Coronary artery (tissue), 2 donors: ENCODE measurements around the gene SOX10.

ENCODE experiments used
- DNase-seq: peaks from one replicate; pipeline ENCODE4 v3.0.0-alpha.2; 2017; ENCODE audit warnings: low spot score
- H3K27ac ChIP-seq, 2 donors: fragments of 200-600 bp; sonication (generic); one replicate each; pipeline ENCODE4 v1.5.1; 2016 to 2019
- H3K4me3 ChIP-seq: fragments of 200-600 bp; sonication (generic); 2 replicates; pipeline ENCODE4 v1.5.1; 2016; ENCODE audit warnings: mild to moderate bottlenecking, moderate library complexity
- TF ChIP-seq, protein P1 (sequence below): fragments of 200-600 bp; sonication (generic); IDR thresholded peaks from one replicate; pipeline ENCODE4 v1.5.1; 2019; ENCODE audit warnings: antibody characterized with exemption

Gene SOX10

DNA sequence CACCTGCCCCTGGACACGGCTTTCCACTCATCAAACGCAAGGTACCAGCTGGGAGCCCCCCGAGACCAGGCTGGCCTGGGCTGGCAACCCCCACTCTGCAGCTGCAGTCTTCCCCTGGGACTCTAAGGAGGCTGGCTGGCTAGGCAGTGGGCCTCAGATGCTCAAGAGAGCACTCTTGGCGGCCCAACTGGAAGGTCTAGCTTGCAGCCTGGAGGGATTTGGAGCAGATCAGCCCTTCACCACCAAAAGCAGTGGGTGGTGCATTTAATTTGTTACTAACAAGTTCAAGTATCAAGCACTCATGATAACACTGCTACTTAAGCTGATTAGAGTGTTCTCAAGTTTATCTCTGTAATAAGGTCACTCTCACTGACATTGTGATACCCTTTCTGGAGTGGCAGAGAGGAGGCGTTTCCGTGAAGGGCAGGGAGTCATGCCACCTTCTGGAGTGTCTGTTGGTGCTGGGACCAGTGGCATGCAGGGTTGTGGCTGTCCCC lies 52.4 kb downstream of the SOX10 start:
- DNase-seq, result no peak
- Histone ChIP-seq H3K4me3 (no peak overlapping the region), H3K27ac (no peak overlapping the region)
- TF ChIP-seq, protein P1, sequence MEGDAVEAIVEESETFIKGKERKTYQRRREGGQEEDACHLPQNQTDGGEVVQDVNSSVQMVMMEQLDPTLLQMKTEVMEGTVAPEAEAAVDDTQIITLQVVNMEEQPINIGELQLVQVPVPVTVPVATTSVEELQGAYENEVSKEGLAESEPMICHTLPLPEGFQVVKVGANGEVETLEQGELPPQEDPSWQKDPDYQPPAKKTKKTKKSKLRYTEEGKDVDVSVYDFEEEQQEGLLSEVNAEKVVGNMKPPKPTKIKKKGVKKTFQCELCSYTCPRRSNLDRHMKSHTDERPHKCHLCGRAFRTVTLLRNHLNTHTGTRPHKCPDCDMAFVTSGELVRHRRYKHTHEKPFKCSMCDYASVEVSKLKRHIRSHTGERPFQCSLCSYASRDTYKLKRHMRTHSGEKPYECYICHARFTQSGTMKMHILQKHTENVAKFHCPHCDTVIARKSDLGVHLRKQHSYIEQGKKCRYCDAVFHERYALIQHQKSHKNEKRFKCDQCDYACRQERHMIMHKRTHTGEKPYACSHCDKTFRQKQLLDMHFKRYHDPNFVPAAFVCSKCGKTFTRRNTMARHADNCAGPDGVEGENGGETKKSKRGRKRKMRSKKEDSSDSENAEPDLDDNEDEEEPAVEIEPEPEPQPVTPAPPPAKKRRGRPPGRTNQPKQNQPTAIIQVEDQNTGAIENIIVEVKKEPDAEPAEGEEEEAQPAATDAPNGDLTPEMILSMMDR, result no peak

DNA sequence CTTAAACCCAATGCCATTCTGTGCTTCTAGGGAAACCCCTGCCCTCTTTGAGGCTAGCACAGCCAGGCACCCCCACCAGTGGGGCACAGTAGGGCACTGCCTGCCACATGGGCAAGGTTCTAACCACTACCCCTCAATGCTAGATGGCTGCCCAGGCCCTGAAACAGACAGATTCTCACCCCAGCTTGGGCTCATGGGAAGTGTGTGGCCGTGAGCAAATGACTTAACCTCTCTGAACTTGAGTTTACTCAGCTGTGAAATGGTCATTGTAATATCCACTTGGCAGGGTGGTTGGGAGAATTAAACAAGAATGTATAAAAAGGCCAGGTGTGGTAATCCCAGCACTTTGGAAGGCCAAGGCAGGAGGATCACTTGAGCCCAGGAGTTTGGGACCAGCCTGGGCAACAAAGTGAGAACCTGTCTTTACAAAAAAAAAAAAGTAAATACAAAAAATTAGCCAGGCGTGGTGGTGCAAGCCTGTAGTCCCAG lies 53.4 kb downstream of the SOX10 start:
- no peak for DNase-seq
- H3K4me3 ChIP-seq, result no peak overlapping the region
- TF ChIP-seq, protein P1, result no peak
- peak overlapping the region in 1 of 2 donors; percentile 54 for H3K27ac ChIP-seq

DNA sequence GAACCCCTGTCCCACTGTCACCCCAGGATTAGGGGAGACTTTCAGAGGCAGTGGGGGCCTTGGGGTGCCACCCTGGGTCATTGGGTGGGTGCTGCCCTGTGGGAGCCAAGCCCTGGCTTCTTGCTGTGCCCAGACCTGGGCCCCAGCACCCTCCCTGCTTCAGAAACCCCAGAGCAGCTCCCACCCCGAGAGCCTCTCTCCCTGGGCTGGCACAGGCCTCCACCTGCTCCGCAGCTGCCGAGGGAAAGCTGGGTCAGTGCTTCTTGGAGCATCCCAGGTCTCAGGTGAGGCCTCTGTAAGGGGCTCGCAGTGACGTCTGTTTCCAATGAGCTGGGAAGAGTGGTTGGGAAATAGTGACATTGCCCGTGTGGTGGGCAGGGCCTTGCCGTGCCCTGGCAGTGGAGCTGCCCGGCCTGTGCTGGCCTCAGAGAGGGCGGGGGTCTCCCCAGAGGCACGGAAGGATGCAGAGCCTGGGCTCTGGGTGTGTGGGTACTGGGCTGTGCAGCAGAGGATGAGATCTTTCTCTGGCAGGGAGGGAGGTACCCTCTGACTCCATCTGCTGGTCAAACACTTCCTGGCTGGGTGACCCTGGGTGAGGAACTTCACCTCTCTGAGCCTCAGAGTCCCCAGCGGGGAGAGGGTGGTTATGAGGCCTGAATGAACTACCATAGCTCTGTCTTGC lies 53.9 kb downstream of the SOX10 start:
- no peak for DNase-seq
- TF ChIP-seq, protein P1, result no peak
- H3K27ac ChIP-seq, result peak overlapping the region in 1 of 2 donors; percentile 54
- H3K4me3 ChIP-seq, result no peak overlapping the region

DNA sequence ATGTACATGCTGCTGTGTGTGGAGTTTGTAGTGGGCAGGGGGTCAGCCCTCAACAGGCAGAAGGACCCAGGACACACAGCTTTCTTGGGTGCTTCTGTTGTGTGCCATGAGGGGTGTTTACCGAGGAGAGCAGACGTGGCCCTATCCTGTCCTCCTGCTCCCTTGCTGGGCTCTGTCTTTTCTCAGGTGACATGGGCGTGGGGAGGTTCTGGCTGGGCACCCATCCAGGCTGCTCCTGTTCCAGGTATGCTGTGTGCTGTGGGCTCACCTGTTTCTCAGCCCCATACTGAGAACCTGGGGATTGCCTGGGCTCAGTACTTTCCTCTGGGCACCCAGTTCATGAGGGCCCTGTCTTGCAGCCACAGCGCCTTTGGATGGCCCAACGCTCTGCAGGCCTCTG lies 55.0 kb downstream of the SOX10 start:
- TF ChIP-seq, protein P1, result no peak
- Histone ChIP-seq H3K27ac (no peak overlapping the region), H3K4me3 (no peak overlapping the region)
- DNase-seq, result no peak

DNA sequence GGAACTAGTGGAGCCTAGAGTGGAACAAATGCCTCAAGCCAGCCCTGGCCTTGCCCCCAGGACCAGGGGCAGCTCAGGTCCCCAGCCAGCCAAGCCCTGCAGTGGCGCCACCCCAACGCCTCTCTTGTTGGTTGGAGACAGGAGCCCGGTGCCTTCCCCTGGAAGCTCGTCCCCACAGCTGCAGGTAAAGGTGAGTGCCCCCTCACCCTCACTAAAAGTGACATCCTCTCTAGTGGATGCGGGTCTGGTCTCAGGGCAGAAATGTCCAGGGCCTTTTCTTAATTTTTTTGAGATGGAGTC lies 56.8 kb downstream of the SOX10 start:
- TF ChIP-seq, protein P1, result no peak
- no peak for DNase-seq
- no peak overlapping the region for H3K27ac ChIP-seq
- no peak overlapping the region for H3K4me3 ChIP-seq

DNA sequence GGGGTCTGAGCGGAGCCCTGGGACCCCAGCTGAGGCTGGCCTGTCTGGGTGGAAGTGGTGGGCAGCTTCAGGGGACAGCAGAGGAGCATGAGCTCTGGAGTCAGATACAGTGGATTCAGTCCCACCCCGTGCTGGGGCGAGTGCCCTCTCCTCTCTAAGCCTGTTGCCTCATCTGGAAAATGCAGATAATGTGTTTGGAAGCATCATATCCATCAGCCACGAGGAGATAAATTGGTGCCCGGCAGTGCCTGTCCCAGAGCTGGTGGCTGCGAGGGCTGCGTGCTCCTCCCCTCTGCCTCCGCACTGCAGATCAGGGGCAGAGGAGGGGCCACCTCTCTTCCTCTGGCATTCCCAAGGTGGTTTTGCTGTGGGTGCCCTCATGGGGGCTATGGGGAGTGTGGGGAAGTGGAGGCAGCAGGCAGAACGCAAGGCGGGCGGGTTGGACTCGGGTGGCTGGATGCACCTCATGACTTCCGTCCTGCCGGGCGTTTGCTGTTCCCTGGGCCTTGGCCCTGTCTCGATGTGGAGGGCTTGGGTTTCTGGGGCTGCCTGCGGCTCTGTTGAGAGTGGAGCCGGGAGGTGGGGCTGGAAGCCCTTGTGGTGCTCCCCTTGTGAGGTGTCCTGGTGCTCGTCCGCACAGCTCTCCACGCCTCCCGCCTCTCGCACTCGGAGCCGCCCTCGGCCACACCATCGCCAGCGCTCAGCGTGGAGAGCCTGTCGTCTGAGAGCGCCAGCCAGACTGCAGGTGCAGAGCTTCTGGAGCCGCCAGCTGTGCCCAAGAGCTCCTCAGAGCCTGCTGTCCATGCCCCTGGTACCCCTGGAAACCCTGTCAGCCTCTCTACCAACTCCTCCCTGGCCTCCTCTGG lies 57.4 kb downstream of the SOX10 start:
- no peak overlapping the region for H3K4me3 ChIP-seq
- TF ChIP-seq, protein P1, result no peak
- no peak overlapping the region for H3K27ac ChIP-seq
- no peak for DNase-seq
